Measurements from ENCODE around the gene OR2F1.

Gene OR2F1

DNA sequence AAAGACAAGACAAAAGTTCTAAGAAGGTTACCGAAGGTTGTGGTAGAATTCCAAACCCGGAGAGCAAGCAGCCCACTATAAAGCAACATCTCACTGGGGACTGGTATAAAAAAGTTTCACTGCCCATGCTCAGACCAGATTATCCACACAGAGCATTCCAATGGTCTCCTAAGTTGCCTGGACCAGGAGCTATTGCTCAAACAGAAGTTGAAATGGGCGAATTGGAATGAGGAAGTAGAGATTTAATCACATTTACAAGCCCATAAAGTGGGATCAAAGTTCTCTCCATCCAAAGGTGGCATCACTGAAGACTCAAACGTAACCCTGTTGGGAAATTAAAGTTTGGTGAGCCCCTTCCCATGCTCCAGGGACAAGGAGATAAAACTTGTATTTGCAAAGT, 19.8 kb downstream of the OR2F1 start:
- TF ChIP-seq GLIS3 (CRISPR knock-in tag; IDR thresholded peaks at IDR 0.05) (no peak), ZNF565 (CRISPR knock-in tag; conservative IDR thresholded peaks at IDR 0.05; ENCODE audit: low read depth) (no peak)
- TF ChIP-seq, protein P1, sequence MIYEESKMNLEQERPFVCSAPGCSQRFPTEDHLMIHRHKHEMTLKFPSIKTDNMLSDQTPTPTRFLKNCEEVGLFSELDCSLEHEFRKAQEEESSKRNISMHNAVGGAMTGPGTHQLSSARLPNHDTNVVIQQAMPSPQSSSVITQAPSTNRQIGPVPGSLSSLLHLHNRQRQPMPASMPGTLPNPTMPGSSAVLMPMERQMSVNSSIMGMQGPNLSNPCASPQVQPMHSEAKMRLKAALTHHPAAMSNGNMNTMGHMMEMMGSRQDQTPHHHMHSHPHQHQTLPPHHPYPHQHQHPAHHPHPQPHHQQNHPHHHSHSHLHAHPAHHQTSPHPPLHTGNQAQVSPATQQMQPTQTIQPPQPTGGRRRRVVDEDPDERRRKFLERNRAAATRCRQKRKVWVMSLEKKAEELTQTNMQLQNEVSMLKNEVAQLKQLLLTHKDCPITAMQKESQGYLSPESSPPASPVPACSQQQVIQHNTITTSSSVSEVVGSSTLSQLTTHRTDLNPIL (CRISPR knock-in tag; IDR thresholded peaks at IDR 0.05; ENCODE audit: low read depth), result no peak

DNA sequence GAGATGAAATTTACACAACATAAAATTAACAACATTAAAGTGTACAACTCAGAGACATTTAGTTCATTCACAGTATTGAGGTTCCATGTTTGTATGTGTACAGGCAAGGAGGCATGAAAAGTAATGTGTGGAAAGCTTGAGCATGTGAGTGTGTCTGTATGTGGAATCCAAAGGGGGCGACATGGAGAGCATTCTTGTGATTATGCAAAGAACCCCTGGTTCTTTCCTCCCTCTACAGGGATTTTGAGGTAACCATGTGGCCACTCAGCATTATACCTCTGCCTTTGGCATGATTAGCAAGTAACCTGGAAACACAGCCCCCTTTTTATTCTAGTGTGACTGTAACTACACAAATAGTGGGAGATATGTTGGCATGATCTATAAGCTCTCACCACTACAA, 21.0 kb downstream of the OR2F1 start:
- no peak for TF ChIP-seq ZNF70 (CRISPR knock-in tag; IDR thresholded peaks at IDR 0.05)
- TF ChIP-seq BACH2 (CRISPR knock-in tag; IDR thresholded peaks at IDR 0.05; ENCODE audit: borderline replicate concordance), result no peak
- TF ChIP-seq TOX (CRISPR knock-in tag; IDR thresholded peaks at IDR 0.05; ENCODE audit: borderline replicate concordance), result no peak
- TF ChIP-seq ZFP3 (CRISPR knock-in tag; IDR thresholded peaks at IDR 0.05), result no peak
- TF ChIP-seq, protein P2, sequence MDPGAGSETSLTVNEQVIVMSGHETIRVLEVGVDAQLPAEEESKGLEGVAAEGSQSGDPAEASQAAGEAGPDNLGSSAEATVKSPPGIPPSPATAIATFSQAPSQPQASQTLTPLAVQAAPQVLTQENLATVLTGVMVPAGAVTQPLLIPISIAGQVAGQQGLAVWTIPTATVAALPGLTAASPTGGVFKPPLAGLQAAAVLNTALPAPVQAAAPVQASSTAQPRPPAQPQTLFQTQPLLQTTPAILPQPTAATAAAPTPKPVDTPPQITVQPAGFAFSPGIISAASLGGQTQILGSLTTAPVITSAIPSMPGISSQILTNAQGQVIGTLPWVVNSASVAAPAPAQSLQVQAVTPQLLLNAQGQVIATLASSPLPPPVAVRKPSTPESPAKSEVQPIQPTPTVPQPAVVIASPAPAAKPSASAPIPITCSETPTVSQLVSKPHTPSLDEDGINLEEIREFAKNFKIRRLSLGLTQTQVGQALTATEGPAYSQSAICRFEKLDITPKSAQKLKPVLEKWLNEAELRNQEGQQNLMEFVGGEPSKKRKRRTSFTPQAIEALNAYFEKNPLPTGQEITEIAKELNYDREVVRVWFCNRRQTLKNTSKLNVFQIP (CRISPR knock-in tag; IDR thresholded peaks at IDR 0.05; ENCODE audit: borderline replicate concordance, low read depth), result no peak
- TF ChIP-seq, protein P3, sequence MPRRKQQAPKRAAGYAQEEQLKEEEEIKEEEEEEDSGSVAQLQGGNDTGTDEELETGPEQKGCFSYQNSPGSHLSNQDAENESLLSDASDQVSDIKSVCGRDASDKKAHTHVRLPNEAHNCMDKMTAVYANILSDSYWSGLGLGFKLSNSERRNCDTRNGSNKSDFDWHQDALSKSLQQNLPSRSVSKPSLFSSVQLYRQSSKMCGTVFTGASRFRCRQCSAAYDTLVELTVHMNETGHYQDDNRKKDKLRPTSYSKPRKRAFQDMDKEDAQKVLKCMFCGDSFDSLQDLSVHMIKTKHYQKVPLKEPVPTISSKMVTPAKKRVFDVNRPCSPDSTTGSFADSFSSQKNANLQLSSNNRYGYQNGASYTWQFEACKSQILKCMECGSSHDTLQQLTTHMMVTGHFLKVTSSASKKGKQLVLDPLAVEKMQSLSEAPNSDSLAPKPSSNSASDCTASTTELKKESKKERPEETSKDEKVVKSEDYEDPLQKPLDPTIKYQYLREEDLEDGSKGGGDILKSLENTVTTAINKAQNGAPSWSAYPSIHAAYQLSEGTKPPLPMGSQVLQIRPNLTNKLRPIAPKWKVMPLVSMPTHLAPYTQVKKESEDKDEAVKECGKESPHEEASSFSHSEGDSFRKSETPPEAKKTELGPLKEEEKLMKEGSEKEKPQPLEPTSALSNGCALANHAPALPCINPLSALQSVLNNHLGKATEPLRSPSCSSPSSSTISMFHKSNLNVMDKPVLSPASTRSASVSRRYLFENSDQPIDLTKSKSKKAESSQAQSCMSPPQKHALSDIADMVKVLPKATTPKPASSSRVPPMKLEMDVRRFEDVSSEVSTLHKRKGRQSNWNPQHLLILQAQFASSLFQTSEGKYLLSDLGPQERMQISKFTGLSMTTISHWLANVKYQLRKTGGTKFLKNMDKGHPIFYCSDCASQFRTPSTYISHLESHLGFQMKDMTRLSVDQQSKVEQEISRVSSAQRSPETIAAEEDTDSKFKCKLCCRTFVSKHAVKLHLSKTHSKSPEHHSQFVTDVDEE (CRISPR knock-in tag; IDR thresholded peaks at IDR 0.05), result no peak
- TF ChIP-seq OSR1 (CRISPR knock-in tag; IDR thresholded peaks at IDR 0.05), result no peak
- TF ChIP-seq ZNF8 (CRISPR knock-in tag; IDR thresholded peaks at IDR 0.05), result no peak
- no peak for TF ChIP-seq PPARA (CRISPR knock-in tag; IDR thresholded peaks at IDR 0.05; ENCODE audit: borderline replicate concordance)
- no peak for TF ChIP-seq CSDC2 (CRISPR knock-in tag; IDR thresholded peaks at IDR 0.05)
- TF ChIP-seq TCF4 (CRISPR knock-in tag; IDR thresholded peaks at IDR 0.05; ENCODE audit: borderline replicate concordance), result no peak
- TF ChIP-seq ZNF565 (CRISPR knock-in tag; conservative IDR thresholded peaks at IDR 0.05; ENCODE audit: low read depth), result no peak
- no peak for TF ChIP-seq ZFP30 (CRISPR knock-in tag; IDR thresholded peaks at IDR 0.05)
- ATAC-seq, result peak; percentile 38

More for the DNA sequence above, 19.8 kb downstream of the OR2F1 start:
- peak; percentile 51 for ATAC-seq

DNA sequence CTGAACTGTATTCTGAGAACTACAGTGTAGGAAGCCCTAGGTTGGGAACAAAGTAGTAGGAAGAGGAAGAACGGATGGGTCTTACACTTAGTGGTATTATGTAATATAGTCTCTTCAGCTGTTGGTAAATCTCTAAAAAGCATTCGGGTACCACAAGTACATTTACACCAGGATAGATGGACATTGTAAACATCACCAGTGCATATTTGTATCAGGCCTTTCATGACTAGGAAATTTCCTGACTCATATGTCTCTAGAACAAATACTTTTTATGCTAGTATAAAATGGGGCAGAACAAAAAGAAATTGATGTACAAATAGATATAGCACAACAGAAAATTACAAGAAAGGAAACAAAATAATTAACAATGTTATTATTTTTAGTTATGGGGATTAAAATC, 23.9 kb downstream of the OR2F1 start:
- TF ChIP-seq ISL1 (CRISPR knock-in tag; IDR thresholded peaks at IDR 0.05) (no peak), TCF4 (CRISPR knock-in tag; IDR thresholded peaks at IDR 0.05; ENCODE audit: borderline replicate concordance) (no peak), CSDC2 (CRISPR knock-in tag; IDR thresholded peaks at IDR 0.05) (no peak), RARB (CRISPR knock-in tag; IDR thresholded peaks at IDR 0.05) (no peak), ZNF565 (CRISPR knock-in tag; conservative IDR thresholded peaks at IDR 0.05; ENCODE audit: low read depth) (no peak), BACH2 (CRISPR knock-in tag; IDR thresholded peaks at IDR 0.05; ENCODE audit: borderline replicate concordance) (no peak)
- no peak; the same call in 2 of the 3 replicates for ATAC-seq

DNA sequence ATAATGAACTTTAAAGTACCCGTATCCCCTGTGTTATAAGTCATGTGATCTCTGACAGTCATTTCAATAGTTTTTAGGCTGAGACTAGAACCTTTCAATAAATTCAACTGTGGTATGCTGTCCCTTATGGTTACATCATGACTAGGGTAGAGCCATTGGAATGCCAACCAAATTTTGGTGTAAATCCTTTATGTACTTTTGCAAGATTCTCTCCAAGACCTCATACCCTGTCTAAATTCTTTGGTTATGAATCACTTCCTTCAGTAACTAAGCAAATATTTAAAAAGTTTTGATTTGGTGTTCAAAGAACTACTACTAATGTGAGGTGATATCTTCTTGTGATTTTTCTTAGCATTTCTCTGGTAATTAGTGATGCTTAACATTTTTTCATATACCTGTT, 24.7 kb downstream of the OR2F1 start:
- ATAC-seq, result peak; percentile 78
- TF ChIP-seq ZFP3 (CRISPR knock-in tag; IDR thresholded peaks at IDR 0.05) (no peak), RARB (CRISPR knock-in tag; IDR thresholded peaks at IDR 0.05) (no peak), PPARA (CRISPR knock-in tag; IDR thresholded peaks at IDR 0.05; ENCODE audit: borderline replicate concordance) (no peak), ARNTL (CRISPR knock-in tag; IDR thresholded peaks at IDR 0.05; ENCODE audit: borderline replicate concordance, low read depth) (no peak), CSDC2 (CRISPR knock-in tag; IDR thresholded peaks at IDR 0.05) (no peak), TOX (CRISPR knock-in tag; IDR thresholded peaks at IDR 0.05; ENCODE audit: borderline replicate concordance) (no peak), BACH2 (CRISPR knock-in tag; IDR thresholded peaks at IDR 0.05; ENCODE audit: borderline replicate concordance) (no peak), GLIS3 (CRISPR knock-in tag; IDR thresholded peaks at IDR 0.05) (no peak), ZC3H10 (CRISPR knock-in tag; IDR thresholded peaks at IDR 0.05) (no peak), ESRRG (CRISPR knock-in tag; IDR thresholded peaks at IDR 0.05) (no peak), TCF4 (CRISPR knock-in tag; IDR thresholded peaks at IDR 0.05; ENCODE audit: borderline replicate concordance) (no peak), OSR1 (CRISPR knock-in tag; IDR thresholded peaks at IDR 0.05) (no peak)
- TF ChIP-seq, protein P4, sequence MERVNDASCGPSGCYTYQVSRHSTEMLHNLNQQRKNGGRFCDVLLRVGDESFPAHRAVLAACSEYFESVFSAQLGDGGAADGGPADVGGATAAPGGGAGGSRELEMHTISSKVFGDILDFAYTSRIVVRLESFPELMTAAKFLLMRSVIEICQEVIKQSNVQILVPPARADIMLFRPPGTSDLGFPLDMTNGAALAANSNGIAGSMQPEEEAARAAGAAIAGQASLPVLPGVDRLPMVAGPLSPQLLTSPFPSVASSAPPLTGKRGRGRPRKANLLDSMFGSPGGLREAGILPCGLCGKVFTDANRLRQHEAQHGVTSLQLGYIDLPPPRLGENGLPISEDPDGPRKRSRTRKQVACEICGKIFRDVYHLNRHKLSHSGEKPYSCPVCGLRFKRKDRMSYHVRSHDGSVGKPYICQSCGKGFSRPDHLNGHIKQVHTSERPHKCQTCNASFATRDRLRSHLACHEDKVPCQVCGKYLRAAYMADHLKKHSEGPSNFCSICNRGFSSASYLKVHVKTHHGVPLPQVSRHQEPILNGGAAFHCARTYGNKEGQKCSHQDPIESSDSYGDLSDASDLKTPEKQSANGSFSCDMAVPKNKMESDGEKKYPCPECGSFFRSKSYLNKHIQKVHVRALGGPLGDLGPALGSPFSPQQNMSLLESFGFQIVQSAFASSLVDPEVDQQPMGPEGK (CRISPR knock-in tag; IDR thresholded peaks at IDR 0.05; ENCODE audit: borderline replicate concordance), result no peak
- TF ChIP-seq, protein P1 (CRISPR knock-in tag; IDR thresholded peaks at IDR 0.05; ENCODE audit: low read depth), result no peak
- TF ChIP-seq, protein P3 (CRISPR knock-in tag; IDR thresholded peaks at IDR 0.05), result no peak
- TF ChIP-seq, protein P5, sequence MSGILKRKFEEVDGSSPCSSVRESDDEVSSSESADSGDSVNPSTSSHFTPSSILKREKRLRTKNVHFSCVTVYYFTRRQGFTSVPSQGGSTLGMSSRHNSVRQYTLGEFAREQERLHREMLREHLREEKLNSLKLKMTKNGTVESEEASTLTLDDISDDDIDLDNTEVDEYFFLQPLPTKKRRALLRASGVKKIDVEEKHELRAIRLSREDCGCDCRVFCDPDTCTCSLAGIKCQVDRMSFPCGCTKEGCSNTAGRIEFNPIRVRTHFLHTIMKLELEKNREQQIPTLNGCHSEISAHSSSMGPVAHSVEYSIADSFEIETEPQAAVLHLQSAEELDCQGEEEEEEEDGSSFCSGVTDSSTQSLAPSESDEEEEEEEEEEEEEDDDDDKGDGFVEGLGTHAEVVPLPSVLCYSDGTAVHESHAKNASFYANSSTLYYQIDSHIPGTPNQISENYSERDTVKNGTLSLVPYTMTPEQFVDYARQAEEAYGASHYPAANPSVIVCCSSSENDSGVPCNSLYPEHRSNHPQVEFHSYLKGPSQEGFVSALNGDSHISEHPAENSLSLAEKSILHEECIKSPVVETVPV (CRISPR knock-in tag; IDR thresholded peaks at IDR 0.05), result no peak
